Lower leg skin (tissue), 4 donors: Measurements from ENCODE around the gene ZNF44. TPM values are rescaled to one million over a fixed set of nuclear protein-coding genes. Genes with fewer than 3 reads are reported as not detected.

Experiments used
- DNase-seq, 2 donors: peaks; one replicate each; pipeline ENCODE4 v3.0.0-alpha.2; 2019; ENCODE audit warnings: low spot score in 2 of 2
- H3K4me3 ChIP-seq: fragments of 200-600 bp; sonication (generic); 2 replicates; pipeline ENCODE4 v1.5.1; 2017; ENCODE audit warnings: mild to moderate bottlenecking, low read depth; ENCODE audit not compliant: poor library complexity, severe bottlenecking
- POLR2A ChIP-seq, 2 donors: fragments of 450-650 bp; IDR thresholded peaks; one replicate each; pipeline ENCODE4 v1.6.1; 2016 to 2017; ENCODE audit warnings: antibody characterized with exemption in 2 of 2, mild to moderate bottlenecking in 1 of 2, moderate library complexity in 1 of 2
- WGBS, 2 donors: methylation state at CpG; one replicate each; pipeline ENCODE4 v1.1.5; 2018; 5-methylcytosine and 5-hydroxymethylcytosine counted together
- intact Hi-C: fragments of 100-400 bp; cut with DNase I; formaldehyde crosslinking; loops from one replicate; pipeline ENCODE4 v1.15.0; 2023; ENCODE audit warnings: low total_unique reads
- total RNA-seq, 4 donors: library from RNA; depleted of rRNA; stranded (reverse); fragments of >200 nt; gene quantifications; one replicate each; pipeline ENCODE4 v1.1.0, GENCODE V29; 2016
- TF ChIP-seq, protein P1 (sequence below), 3 donors: fragments of 450-650 bp; IDR thresholded peaks; one replicate each; pipeline ENCODE4 v1.5.1; 2016; ENCODE audit warnings: antibody characterized with exemption in 3 of 3, mild to moderate bottlenecking in 3 of 3, moderate library complexity in 2 of 3

Gene ZNF44
- total RNA-seq, 4 donors from 2014 or later = 8.8 to 15.6 (median 13.0) TPM

- intact Hi-C loops = no loop called here
- TF ChIP-seq, protein P1, sequence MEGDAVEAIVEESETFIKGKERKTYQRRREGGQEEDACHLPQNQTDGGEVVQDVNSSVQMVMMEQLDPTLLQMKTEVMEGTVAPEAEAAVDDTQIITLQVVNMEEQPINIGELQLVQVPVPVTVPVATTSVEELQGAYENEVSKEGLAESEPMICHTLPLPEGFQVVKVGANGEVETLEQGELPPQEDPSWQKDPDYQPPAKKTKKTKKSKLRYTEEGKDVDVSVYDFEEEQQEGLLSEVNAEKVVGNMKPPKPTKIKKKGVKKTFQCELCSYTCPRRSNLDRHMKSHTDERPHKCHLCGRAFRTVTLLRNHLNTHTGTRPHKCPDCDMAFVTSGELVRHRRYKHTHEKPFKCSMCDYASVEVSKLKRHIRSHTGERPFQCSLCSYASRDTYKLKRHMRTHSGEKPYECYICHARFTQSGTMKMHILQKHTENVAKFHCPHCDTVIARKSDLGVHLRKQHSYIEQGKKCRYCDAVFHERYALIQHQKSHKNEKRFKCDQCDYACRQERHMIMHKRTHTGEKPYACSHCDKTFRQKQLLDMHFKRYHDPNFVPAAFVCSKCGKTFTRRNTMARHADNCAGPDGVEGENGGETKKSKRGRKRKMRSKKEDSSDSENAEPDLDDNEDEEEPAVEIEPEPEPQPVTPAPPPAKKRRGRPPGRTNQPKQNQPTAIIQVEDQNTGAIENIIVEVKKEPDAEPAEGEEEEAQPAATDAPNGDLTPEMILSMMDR (IDR thresholded peaks at IDR 0.05) = no peak
- no peak for TF ChIP-seq POLR2A (IDR thresholded peaks at IDR 0.05)
- no peak for DNase-seq
These were observed 63.6 kb downstream of the ZNF44 start for GRCh38 chr19:12230751-12231733.

GRCh38 chr19:12229990-12230389 lies 64.7 kb downstream of the ZNF44 start:
- intact Hi-C loops = no loop called here
- no peak overlapping the region for H3K4me3 ChIP-seq
- WGBS, 2 donors = 96% methylated on average over 3 of the region's 3 CpGs
- no peak for TF ChIP-seq POLR2A (IDR thresholded peaks at IDR 0.05)
- TF ChIP-seq, protein P1 (IDR thresholded peaks at IDR 0.05) = no peak
- DNase-seq = no peak

More at GRCh38 chr19:12230751-12231733, 63.6 kb downstream of the ZNF44 start:
- H3K4me3 ChIP-seq = no peak overlapping the region
- 91 to 97% methylated on average over 6 of the region's 6 CpGs for WGBS, 2 donors

- intact Hi-C loops = no loop called here
- no peak overlapping the region for H3K4me3 ChIP-seq
- 96% methylated on average over 6 of the region's 6 CpGs for WGBS, 2 donors
- TF ChIP-seq POLR2A (IDR thresholded peaks at IDR 0.05) = no peak
- TF ChIP-seq, protein P1 (IDR thresholded peaks at IDR 0.05) = no peak
- no peak for DNase-seq
These were observed 70.0 kb downstream of the ZNF44 start for GRCh38 chr19:12224676-12225075.

- no peak overlapping the region for H3K4me3 ChIP-seq
- intact Hi-C loops = no loop called here
- WGBS, 2 donors = 58 to 75% methylated on average over 1 of the region's 1 CpG
- no peak for TF ChIP-seq POLR2A (IDR thresholded peaks at IDR 0.05)
- TF ChIP-seq, protein P1 (IDR thresholded peaks at IDR 0.05) = no peak
- DNase-seq = no peak
These were observed 71.6 kb downstream of the ZNF44 start for GRCh38 chr19:12222980-12223630.

Other genes with a start within 250 kb of the ZNF44 start
- under 1 TPM in 1 of 4 donors, not detected in 3; 0.29 TPM for gene ZNF878, start 241.9 kb downstream of the ZNF44 start, total RNA-seq
- 10 to 100 TPM; 10.1 to 20.8 (median 14.6) TPM for gene ZNF844, start 230.2 kb downstream of the ZNF44 start, total RNA-seq
- gene ZNF20, start 154.5 kb downstream of the ZNF44 start, total RNA-seq = 1 to 10 TPM; 1.5 to 6.1 (median 4.0) TPM
- 1 to 10 TPM; 1.6 to 9.2 (median 4.0) TPM for gene ZNF625, start 138.1 kb downstream of the ZNF44 start, total RNA-seq
- 10 to 100 TPM in 2 of 4 donors, 1 to 10 TPM in 2; 5.4 to 14.5 (median 11.2) TPM for gene ZNF136, start 131.8 kb downstream of the ZNF44 start, total RNA-seq
- 10 to 100 TPM in 1 of 4 donors, 1 to 10 TPM in 3; 3.1 to 16.9 (median 5.6) TPM for gene ZNF563, start 38.8 kb upstream of the ZNF44 start, total RNA-seq
- gene ZNF442, start 70.8 kb upstream of the ZNF44 start, total RNA-seq = 1 to 10 TPM; 1.3 to 3.0 (median 1.8) TPM
- 1 to 10 TPM; 3.1 to 5.4 (median 4.3) TPM for gene ZNF799, start 106.4 kb upstream of the ZNF44 start, total RNA-seq
- gene ZNF443, start 146.1 kb upstream of the ZNF44 start, total RNA-seq = 1 to 10 TPM; 4.0 to 5.2 (median 4.9) TPM
- gene ZNF709, start 189.9 kb upstream of the ZNF44 start, total RNA-seq = 1 to 10 TPM; 1.7 to 3.1 (median 2.8) TPM